OCI-LY1 (cell line): ENCODE results near the gene ZNF333.
A peak's percentile ranks its signal among the peaks of the same experiment; 100 is the strongest.

Source experiments
- H2AFZ ChIP-seq: fragments of 200-600 bp; sonication (generic), shearing (Covaris generic); 2 replicates; pipeline ENCODE4 v1.6.0; 2014; ENCODE audit warnings: antibody characterized with exemption, mild to moderate bottlenecking, low read length
- H3F3A ChIP-seq: fragments of 200-600 bp; sonication (generic), shearing (Covaris generic); 2 replicates; pipeline ENCODE4 v1.6.0; 2014; ENCODE audit warnings: mild to moderate bottlenecking, antibody characterized with exemption, low read length, moderate library complexity; ENCODE audit not compliant: insufficient read depth
- H3K27ac ChIP-seq: fragments of 200-600 bp; sonication (generic); 2 replicates; pipeline ENCODE4 v1.5.1; 2014; ENCODE audit warnings: low read length, mixed run types, mild to moderate bottlenecking, low read depth; ENCODE audit not compliant: poor library complexity, severe bottlenecking
- H3K27me3 ChIP-seq: fragments of 200-600 bp; sonication (generic); 2 replicates; pipeline ENCODE4 v1.6.0; 2014; ENCODE audit warnings: antibody characterized with exemption, mild to moderate bottlenecking, low read length, moderate library complexity; ENCODE audit not compliant: insufficient read depth
- H3K36me3 ChIP-seq: fragments of 200-600 bp; sonication (generic); 2 replicates; pipeline ENCODE4 v1.6.1; 2014; ENCODE audit warnings: mild to moderate bottlenecking, antibody characterized with exemption, low read length, moderate library complexity, mixed read lengths; ENCODE audit not compliant: insufficient read depth
- H3K4me1 ChIP-seq: fragments of 200-600 bp; sonication (generic); 2 replicates; pipeline ENCODE4 v1.5.1; 2014; ENCODE audit warnings: mild to moderate bottlenecking, low read length, moderate library complexity; ENCODE audit not compliant: insufficient read depth, severe bottlenecking
- H3K4me2 ChIP-seq: fragments of 200-600 bp; sonication (generic), shearing (Covaris generic); 2 replicates; pipeline ENCODE4 v1.6.1; 2014; ENCODE audit warnings: low read length
- H3K4me3 ChIP-seq: fragments of 200-600 bp; sonication (generic); 2 replicates; pipeline ENCODE4 v1.5.1; 2014; ENCODE audit warnings: low read length, low read depth, mild to moderate bottlenecking, mixed read lengths; ENCODE audit not compliant: poor library complexity, severe bottlenecking
- H3K79me2 ChIP-seq: fragments of 200-600 bp; shearing (Covaris generic); 2 replicates; pipeline ENCODE4 v1.6.1; 2016; ENCODE audit warnings: mixed run types, low read length, mixed read lengths; ENCODE audit not compliant: insufficient read depth
- H3K9ac ChIP-seq: fragments of 200-600 bp; sonication (generic), shearing (Covaris generic); 2 replicates; pipeline ENCODE4 v1.6.1; 2014; ENCODE audit warnings: mild to moderate bottlenecking, low read length, mixed read lengths
- H3K9me2 ChIP-seq: fragments of 200-600 bp; sonication (generic), shearing (Covaris generic); 2 replicates; pipeline ENCODE4 v1.6.1; 2014; ENCODE audit warnings: low read depth, mild to moderate bottlenecking, low read length, mixed read lengths
- H3K9me3 ChIP-seq: fragments of 200-600 bp; shearing (Covaris generic); 2 replicates; pipeline ENCODE4 v1.6.1; 2014; ENCODE audit warnings: low read length, mixed read lengths
- H4K20me1 ChIP-seq: fragments of 200-600 bp; sonication (generic), shearing (Covaris generic); 2 replicates; pipeline ENCODE4 v1.6.0; 2016; ENCODE audit warnings: mild to moderate bottlenecking, low read length; ENCODE audit not compliant: insufficient read depth
- CTCF ChIP-seq: fragments of 200-600 bp; sonication (generic), shearing (Covaris generic); IDR thresholded peaks from 2 replicates; pipeline ENCODE4 v1.5.1; 2017; ENCODE audit warnings: mild to moderate bottlenecking, antibody characterized with exemption, low read length, moderate library complexity, mixed read lengths
- EZH2 ChIP-seq: fragments of 200-600 bp; sonication (generic), shearing (Covaris generic); IDR thresholded peaks from 2 replicates; pipeline ENCODE4 v1.8.0; 2017; ENCODE audit warnings: borderline replicate concordance, mixed run types, mild to moderate bottlenecking, antibody characterized with exemption, low read length, moderate library complexity, mixed read lengths

ZNF333 gene

GRCh38 chr19:14722127-14722526, 32.3 kb downstream of the ZNF333 start:
- no peaks in the 10 kb centered on the region for H3K9me2 ChIP-seq
- no peaks in the 10 kb centered on the region for H3F3A ChIP-seq
- H3K27ac ChIP-seq: no peak overlapping the region
- H3K36me3 ChIP-seq: peaks cover 20% of the 10 kb centered on the region
- H3K4me3 ChIP-seq: no peak overlapping the region
- no peaks in the 10 kb centered on the region for H3K79me2 ChIP-seq
- no peaks in the 10 kb centered on the region for H4K20me1 ChIP-seq
- peaks cover 33% of the 10 kb centered on the region for H3K9me3 ChIP-seq
- H3K4me2 ChIP-seq: no peak overlapping the region
- no peaks in the 10 kb centered on the region; the same call in 1 of the 2 replicates for H3K27me3 ChIP-seq
- TF ChIP-seq EZH2: no peak
- no peak for TF ChIP-seq CTCF
- H3K9ac ChIP-seq: no peak overlapping the region
- no peaks in the 10 kb centered on the region for H3K4me1 ChIP-seq
- no peak overlapping the region for H2AFZ ChIP-seq

GRCh38 chr19:14728595-14728994, 38.7 kb downstream of the ZNF333 start:
- Histone ChIP-seq H3K36me3 (no peaks in the 10 kb centered on the region), H4K20me1 (no peaks in the 10 kb centered on the region), H3K4me2 (no peak overlapping the region), H3K27me3 (peaks cover 4% of the 10 kb centered on the region; the same call in 1 of the 2 replicates), H3K79me2 (no peaks in the 10 kb centered on the region), H3K9me3 (peaks cover 3% of the 10 kb centered on the region; the same call in 1 of the 2 replicates), H3K27ac (no peak overlapping the region), H3K4me1 (no peaks in the 10 kb centered on the region), H2AFZ (no peak overlapping the region), H3K9me2 (no peaks in the 10 kb centered on the region), H3K4me3 (no peak overlapping the region), H3F3A (no peaks in the 10 kb centered on the region), H3K9ac (no peak overlapping the region)
- no peak for TF ChIP-seq CTCF
- TF ChIP-seq EZH2: no peak

- Histone ChIP-seq H3K36me3 (no peaks in the 10 kb centered on the region), H3K4me2 (peak overlapping the region; percentile 20; the same call in 1 of the 2 replicates), H3F3A (no peaks in the 10 kb centered on the region), H3K9me2 (no peaks in the 10 kb centered on the region), H3K4me3 (peak overlapping the region; percentile 36), H3K9me3 (peaks cover 3% of the 10 kb centered on the region; the same call in 1 of the 2 replicates), H3K27me3 (peaks cover 12% of the 10 kb centered on the region; the same call in 1 of the 2 replicates), H2AFZ (peak overlapping the region; percentile 81; the same call in 1 of the 2 replicates), H3K9ac (no peak overlapping the region), H3K27ac (no peak overlapping the region), H4K20me1 (no peaks in the 10 kb centered on the region), H3K79me2 (no peaks in the 10 kb centered on the region), H3K4me1 (no peaks in the 10 kb centered on the region)
- TF ChIP-seq CTCF: no peak
- TF ChIP-seq EZH2: no peak
These were observed 41.4 kb downstream of the ZNF333 start for GRCh38 chr19:14731200-14731599.
